GM13976 (cell line): ENCODE results near the gene ZNRF3.

Experiments
- DNase-seq: peaks from one replicate; pipeline ENCODE4 v3.0.0; 2012; ENCODE audit warnings: low spot score
- in situ Hi-C: fragments of 300-500 bp; cut with MboI; formaldehyde crosslinking; loops from one replicate; pipeline ENCODE4 v1.12.0; 2022; ENCODE audit warnings: low sequenced_read_pairs, mixed read lengths, inconsistent platforms; ENCODE audit not compliant: unreplicated experiment
- TF ChIP-seq, protein P1 (sequence below): IDR thresholded peaks from 2 replicates; pipeline ENCODE4 v1.5.1; 2012; ENCODE audit warnings: borderline replicate concordance, mild to moderate bottlenecking; ENCODE audit not compliant: insufficient read depth; ENCODE audit errors: extremely low read depth, missing control alignments, control extremely low read depth

Gene ZNRF3

DNA sequence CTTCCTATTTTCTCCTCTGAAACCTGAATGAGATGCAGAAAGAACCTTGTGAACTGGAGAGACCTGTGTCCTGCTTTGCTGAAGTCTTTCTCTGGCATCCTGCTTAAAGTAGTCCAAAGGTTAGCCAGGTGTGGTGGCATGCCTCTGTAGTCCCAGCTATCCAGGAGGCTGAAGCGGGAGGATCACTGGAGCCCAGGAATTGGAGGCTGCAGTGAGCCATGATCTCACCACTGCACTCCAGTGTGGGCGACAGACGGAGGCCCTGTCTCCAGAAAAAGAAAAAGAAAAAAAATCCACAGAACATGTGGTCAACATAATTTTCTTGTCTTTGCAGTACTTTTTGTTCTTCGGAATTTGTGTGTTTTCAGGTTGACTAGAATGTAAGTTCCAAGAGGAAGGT is 187.1 kb downstream of the ZNRF3 start:
- in situ Hi-C loops, result no loop called here
- no peak for DNase-seq
- TF ChIP-seq, protein P1, sequence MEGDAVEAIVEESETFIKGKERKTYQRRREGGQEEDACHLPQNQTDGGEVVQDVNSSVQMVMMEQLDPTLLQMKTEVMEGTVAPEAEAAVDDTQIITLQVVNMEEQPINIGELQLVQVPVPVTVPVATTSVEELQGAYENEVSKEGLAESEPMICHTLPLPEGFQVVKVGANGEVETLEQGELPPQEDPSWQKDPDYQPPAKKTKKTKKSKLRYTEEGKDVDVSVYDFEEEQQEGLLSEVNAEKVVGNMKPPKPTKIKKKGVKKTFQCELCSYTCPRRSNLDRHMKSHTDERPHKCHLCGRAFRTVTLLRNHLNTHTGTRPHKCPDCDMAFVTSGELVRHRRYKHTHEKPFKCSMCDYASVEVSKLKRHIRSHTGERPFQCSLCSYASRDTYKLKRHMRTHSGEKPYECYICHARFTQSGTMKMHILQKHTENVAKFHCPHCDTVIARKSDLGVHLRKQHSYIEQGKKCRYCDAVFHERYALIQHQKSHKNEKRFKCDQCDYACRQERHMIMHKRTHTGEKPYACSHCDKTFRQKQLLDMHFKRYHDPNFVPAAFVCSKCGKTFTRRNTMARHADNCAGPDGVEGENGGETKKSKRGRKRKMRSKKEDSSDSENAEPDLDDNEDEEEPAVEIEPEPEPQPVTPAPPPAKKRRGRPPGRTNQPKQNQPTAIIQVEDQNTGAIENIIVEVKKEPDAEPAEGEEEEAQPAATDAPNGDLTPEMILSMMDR, result no peak

DNA sequence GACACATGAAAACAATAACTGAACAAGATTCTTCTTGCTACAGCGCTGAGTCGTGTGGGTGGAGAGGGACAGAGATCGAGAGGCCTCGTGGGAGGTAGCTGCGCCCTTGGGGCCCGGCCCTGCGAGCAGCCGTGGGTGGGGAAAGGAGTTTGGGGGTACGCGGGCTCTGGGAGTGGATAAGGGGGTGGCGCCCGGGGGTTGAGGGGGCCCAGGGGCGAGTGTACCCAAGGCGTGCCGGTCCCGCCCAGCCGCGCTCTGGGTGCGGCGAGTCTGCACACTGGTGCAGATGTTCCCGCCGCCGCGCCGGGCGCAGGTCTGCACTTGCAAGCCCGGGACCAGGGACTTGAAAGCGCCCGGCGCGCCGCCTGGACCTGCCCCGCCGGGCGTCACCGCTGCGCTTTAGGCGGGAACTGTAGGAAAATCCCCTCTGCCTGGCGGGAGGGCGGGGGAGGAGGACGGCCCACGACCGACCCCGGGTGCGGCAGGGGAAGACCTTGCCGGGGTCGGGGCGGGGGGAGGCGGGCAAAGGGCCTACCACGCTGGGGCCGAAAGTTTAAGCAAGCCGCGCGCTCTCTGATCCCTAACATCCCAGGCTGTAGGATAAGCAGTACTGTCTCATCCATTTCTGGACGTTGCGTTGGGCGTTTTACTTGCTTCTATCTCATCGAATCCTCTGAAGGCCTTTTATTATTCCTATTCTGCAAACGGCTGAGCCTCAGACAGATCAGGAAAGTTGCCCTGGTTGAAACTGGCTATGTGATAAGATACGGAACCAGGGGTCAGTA is 188.1 kb downstream of the ZNRF3 start:
- TF ChIP-seq, protein P1, result no peak
- in situ Hi-C loops, result no loop called here
- peak; percentile 76 for DNase-seq

DNA sequence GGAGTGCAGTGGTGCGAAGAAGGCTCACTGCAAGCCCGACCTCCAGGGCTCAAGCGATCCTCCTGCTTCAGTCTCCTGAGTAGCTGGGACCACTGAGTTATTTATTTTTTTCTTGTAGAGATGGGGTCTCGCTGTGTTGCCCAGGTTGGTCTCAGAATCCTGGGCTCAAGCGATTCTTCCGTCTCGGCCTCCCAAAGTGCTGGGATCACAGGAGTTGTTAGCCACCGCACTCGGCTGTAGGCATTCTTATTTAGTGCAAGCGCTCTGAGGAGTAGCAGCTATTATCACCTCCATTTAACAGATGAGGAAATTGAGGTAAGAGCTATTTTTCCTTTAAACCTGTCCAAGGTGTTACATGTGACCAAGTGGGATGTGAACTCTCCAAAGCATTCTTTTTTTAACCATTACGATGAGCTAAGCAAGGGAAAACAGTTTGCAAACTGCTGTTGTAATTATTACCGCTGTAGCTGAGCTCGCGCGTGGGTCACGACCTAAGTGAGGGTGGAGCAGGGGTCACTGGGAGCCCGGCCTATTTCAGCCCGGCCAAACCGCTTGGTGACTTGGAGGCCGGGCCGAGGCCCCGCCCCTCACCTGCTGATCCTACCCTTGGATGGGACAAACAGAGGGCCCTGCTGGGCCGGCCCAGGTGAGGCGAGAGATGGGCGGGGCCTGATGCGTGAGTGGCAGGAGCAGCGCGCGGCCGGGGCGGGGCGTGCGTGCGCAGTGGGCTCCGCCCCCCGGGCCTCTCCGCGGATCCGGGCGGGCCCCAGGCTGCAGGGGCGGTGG is 189.0 kb downstream of the ZNRF3 start:
- in situ Hi-C loops, result no loop called here
- peak; percentile 97 for DNase-seq
- TF ChIP-seq, protein P1, result no peak

DNA sequence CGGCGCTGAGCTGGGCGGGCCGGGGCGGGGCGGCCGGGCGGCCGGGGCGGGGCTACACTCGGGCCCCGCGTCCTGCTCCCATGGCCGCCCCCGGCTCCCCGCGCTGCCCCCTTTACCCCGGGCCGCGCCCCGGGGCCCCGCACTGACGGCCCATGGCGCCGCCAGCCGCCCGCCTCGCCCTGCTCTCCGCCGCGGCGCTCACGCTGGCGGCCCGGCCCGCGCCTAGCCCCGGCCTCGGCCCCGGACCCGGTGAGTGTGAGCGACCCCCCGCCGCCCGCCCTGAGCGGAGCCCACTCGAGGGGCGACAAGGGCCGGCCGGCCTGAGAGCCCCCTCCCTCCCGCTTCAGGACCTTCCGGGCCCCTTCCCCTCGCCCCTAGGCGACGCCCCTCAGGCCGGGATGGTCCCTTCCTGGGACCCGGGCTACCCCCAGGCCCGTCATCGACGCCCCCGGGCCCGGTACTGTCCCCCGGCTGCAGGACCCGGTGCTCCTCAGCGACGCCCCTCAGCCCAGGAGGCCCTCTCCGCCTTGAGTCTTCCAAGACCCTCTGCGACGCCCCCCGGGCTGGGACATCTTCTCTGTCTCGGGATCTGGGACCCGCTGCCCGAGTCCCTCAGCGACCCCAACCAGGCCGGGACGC is 189.7 kb downstream of the ZNRF3 start, which contains the start of gene KREMEN1:
Gene KREMEN1 (plus strand): TSS at position 57 of the 639 bp plus-strand sequence. CDS start 96 bp downstream, at position 153.
- no peak for DNase-seq
- in situ Hi-C loops, result no loop called here
- TF ChIP-seq, protein P1, result no peak

DNA sequence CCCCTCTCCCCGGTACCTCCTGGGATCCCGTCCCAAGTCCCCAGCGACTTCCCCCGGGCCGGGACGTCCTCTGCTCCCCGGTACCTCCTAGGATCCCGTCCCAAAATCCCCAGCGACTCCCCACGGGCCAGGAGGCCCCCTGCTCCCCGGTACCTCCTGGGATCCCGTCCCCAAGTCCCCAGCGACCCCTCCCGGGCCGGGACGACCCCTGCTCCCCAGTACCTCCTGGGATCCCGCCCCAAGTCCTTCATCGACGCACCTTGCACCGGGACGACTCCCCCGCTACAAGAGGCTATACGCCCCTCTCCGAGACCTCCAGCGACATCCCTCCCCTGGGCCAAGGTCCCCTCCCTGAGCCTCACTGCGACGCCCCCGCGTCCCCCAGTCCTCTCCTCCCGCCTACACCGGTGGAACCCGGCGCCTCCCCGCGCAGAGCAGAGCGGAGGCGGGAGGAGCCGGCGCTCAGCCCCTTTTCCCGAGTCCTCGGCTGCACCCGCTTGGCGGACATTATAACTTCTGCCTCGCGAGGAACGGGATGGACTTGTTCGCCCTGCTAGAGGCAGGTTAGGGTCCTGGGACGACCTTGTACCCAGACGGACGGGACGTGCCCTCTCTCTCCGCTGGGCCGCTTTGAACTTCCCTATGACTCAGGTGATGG is 190.4 kb downstream of the ZNRF3 start:
- in situ Hi-C loops, result no loop called here
- peak; percentile 38 for DNase-seq
- TF ChIP-seq, protein P1, result no peak

DNA sequence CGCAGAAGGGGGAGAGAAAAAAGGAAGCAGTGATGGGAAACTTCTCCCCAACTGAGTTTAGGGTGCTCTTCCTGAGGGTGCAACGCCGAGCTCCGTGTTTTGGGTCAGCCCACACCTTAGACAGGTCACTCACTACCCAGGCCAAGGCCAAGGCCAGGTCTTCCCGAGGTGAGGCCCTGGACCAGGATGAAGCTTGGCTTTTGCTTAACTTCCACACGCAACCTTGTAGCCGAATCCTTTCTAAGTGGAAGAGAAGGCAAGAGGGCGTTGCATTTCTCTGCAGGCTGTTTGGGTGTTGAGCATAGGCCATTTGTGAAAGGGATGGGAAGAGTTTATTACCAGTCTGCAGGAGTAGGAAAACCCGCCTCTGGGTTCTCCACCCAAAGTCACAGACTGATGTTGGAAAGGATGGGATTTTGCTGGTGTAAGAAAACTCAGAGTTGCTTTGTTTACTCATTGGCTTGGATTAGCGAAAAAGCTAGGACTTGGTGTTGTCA is 191.0 kb downstream of the ZNRF3 start:
- TF ChIP-seq, protein P1, result no peak
- in situ Hi-C loops, result no loop called here
- DNase-seq, result no peak
